SK-N-SH (cell line): Measurements from ENCODE around the gene SIGLEC10. TPM values are rescaled to one million over a fixed set of nuclear protein-coding genes. Genes with fewer than 3 reads are reported as not detected.
A peak's percentile ranks its signal among the peaks of the same experiment; 100 is the strongest.

Experiments used
- CTCF ChIA-PET: fragments of 300-600, 350-600 bp; formaldehyde crosslinking; extraction: SDS; loops from one replicate; lab custom pipeline; 2021; lab: Yijun Ruan, JAX
- POLR2A ChIA-PET: fragments of 350-600 bp; sonication (Branson Sonifier 250); formaldehyde crosslinking; extraction: SDS; loops from one replicate; lab custom pipeline; 2020; ENCODE audit warnings: antibody characterized with exemption, inconsistent platforms; lab: Yijun Ruan, JAX
- DNase-seq: peaks from one replicate; pipeline ENCODE4 v3.0.0; 2012
- H2AFZ ChIP-seq: fragments of 200-600 bp; sonication (generic); 2 replicates; pipeline ENCODE4 v1.8.1; 2016; ENCODE audit warnings: antibody characterized with exemption, mild to moderate bottlenecking, low read depth
- H3F3A ChIP-seq: fragments of 200-600 bp; sonication (generic); replicated peaks from 2 replicates; pipeline ENCODE3; 2016; ENCODE audit warnings: antibody characterized with exemption, mild to moderate bottlenecking; ENCODE audit not compliant: insufficient read depth
- H3K27ac ChIP-seq, 2 experiments: fragments of 200-500 bp in 1 of 2; fragments of 200-600 bp in 1 of 2; sonication (Bioruptor generic) in 1 of 2; sonication (generic), shearing (Covaris generic) in 1 of 2; 2 replicates each; pipeline versions ENCODE4 v1.5.1 to v1.6.1; 2014 to 2016; ENCODE audit warnings: low read depth in 2 of 2, inconsistent platforms in 1 of 2, low read length in 1 of 2, mild to moderate bottlenecking in 1 of 2, mixed read lengths in 1 of 2
- H3K27me3 ChIP-seq: fragments of 200-600 bp; sonication (generic), shearing (Covaris generic); 2 replicates; pipeline ENCODE4 v1.6.1; 2016; ENCODE audit warnings: mixed run types; ENCODE audit not compliant: insufficient read depth
- H3K36me3 ChIP-seq, 2 experiments: fragments of 200-500 bp in 1 of 2; fragments of 200-600 bp in 1 of 2; sonication (Bioruptor generic) in 1 of 2; sonication (generic) in 1 of 2; replicated peaks in 1 of 2; 2 replicates each; pipeline versions ENCODE3 to v1.5.1; 2014 to 2016; ENCODE audit warnings: low read length in 1 of 2, mild to moderate bottlenecking in 1 of 2; ENCODE audit not compliant: insufficient read depth in 2 of 2, control insufficient read depth in 1 of 2
- H3K4me1 ChIP-seq, 2 experiments: fragments of 200-500 bp in 1 of 2; fragments of 200-600 bp in 1 of 2; sonication (Bioruptor generic) in 1 of 2; sonication (generic), shearing (Covaris generic) in 1 of 2; 2 replicates each; pipeline versions ENCODE4 v1.5.1 to v1.6.1; 2014 to 2016; ENCODE audit warnings: low read depth in 1 of 2, low read length in 1 of 2, mixed run types in 1 of 2; ENCODE audit not compliant: insufficient read depth in 2 of 2, control insufficient read depth in 1 of 2
- H3K4me2 ChIP-seq: fragments of 200-600 bp; sonication (generic), shearing (Covaris generic); 2 replicates; pipeline ENCODE4 v1.6.1; 2017; ENCODE audit warnings: mixed run types
- H3K4me3 ChIP-seq, 2 experiments: fragments of 200-500 bp in 1 of 2; fragments of 200-600 bp in 1 of 2; sonication (Bioruptor generic) in 1 of 2; sonication (generic), shearing (Covaris generic) in 1 of 2; 2 replicates each; pipeline versions ENCODE4 v1.5.1 to v1.8.1; 2014 to 2016; ENCODE audit warnings: low read depth in 2 of 2, inconsistent platforms in 1 of 2, low read length in 1 of 2, mild to moderate bottlenecking in 1 of 2, mixed read lengths in 1 of 2, moderate library complexity in 1 of 2
- H3K79me2 ChIP-seq: fragments of 200-600 bp; sonication (generic); 2 replicates; pipeline ENCODE4 v1.8.1; 2017; ENCODE audit warnings: mild to moderate bottlenecking; ENCODE audit not compliant: insufficient read depth
- H3K9ac ChIP-seq: fragments of 200-600 bp; sonication (generic); 2 replicates; pipeline ENCODE4 v1.6.1; 2017; ENCODE audit warnings: mixed run types
- H3K9me2 ChIP-seq: fragments of 200-600 bp; sonication (generic); 2 replicates; pipeline ENCODE4 v1.6.1; 2017; ENCODE audit warnings: mixed run types
- H3K9me3 ChIP-seq: fragments of 200-600 bp; sonication (generic); 2 replicates; pipeline ENCODE4 v1.6.1; 2017; ENCODE audit warnings: mixed run types, mild to moderate bottlenecking, moderate library complexity
- H4K20me1 ChIP-seq: fragments of 200-600 bp; sonication (generic); 2 replicates; pipeline ENCODE4 v1.6.1; 2017; ENCODE audit warnings: mild to moderate bottlenecking, mixed run types; ENCODE audit not compliant: insufficient read depth
- CHD2 ChIP-seq: fragments of 150-350 bp; IDR thresholded peaks from 2 replicates; pipeline ENCODE4 v1.6.1; 2018; ENCODE audit warnings: low read length; ENCODE audit not compliant: partially characterized antibody
- CTCF ChIP-seq: fragments of 200-600 bp; sonication (generic); IDR thresholded peaks from 2 replicates; pipeline ENCODE4 v1.6.1; 2017; ENCODE audit warnings: antibody characterized with exemption, mild to moderate bottlenecking, moderate library complexity
- EP300 ChIP-seq, 2 experiments: IDR thresholded peaks; 2 replicates each; pipeline versions ENCODE4 v1.4.0 to v1.6.1; 2012; ENCODE audit warnings: borderline replicate concordance in 1 of 2, low read depth in 1 of 2, low read length in 1 of 2
- FOXM1 ChIP-seq: IDR thresholded peaks from 2 replicates; pipeline ENCODE4 v1.4.0; 2012; ENCODE audit warnings: low read depth, mild to moderate bottlenecking
- JUND ChIP-seq: IDR thresholded peaks from 2 replicates; pipeline ENCODE4 v1.4.0; 2012
- MAX ChIP-seq: IDR thresholded peaks from 2 replicates; pipeline ENCODE4 v1.4.0; 2012; ENCODE audit warnings: low read depth
- MXI1 ChIP-seq: IDR thresholded peaks from 2 replicates; pipeline ENCODE4 v1.6.1; 2012; ENCODE audit warnings: mild to moderate bottlenecking, low read depth, low read length, improper control_type of control experiment
- PBX3 ChIP-seq: IDR thresholded peaks from 2 replicates; pipeline ENCODE4; 2012
- POLR2AphosphoS5 ChIP-seq: IDR thresholded peaks from 2 replicates; pipeline ENCODE4 v1.6.1; 2012; ENCODE audit warnings: low read depth, low read length
- SMC3 ChIP-seq: IDR thresholded peaks from 2 replicates; pipeline ENCODE4 v1.6.1; 2012; ENCODE audit warnings: low read depth, low read length, improper control_type of control experiment
- TAF1 ChIP-seq: IDR thresholded peaks from 2 replicates; pipeline ENCODE4 v1.6.1; 2012; ENCODE audit warnings: low read depth, mild to moderate bottlenecking, low read length, moderate library complexity, borderline replicate concordance
- TCF12 ChIP-seq: IDR thresholded peaks from 2 replicates; pipeline ENCODE4 v1.4.0; 2012
- TEAD4 ChIP-seq: IDR thresholded peaks from 2 replicates; pipeline ENCODE4 v1.4.0; 2012; ENCODE audit warnings: mild to moderate bottlenecking, borderline replicate concordance; ENCODE audit not compliant: insufficient read depth
- USF1 ChIP-seq: IDR thresholded peaks from 2 replicates; pipeline ENCODE4 v1.4.0; 2012; ENCODE audit warnings: low read depth, borderline replicate concordance
- USF2 ChIP-seq: fragments of 150-350 bp; IDR thresholded peaks from 2 replicates; pipeline ENCODE4 v1.6.1; 2017; ENCODE audit warnings: antibody characterized with exemption, low read length, low read depth, borderline replicate concordance
- YY1 ChIP-seq: IDR thresholded peaks from 2 replicates; pipeline ENCODE4 v1.4.0; 2012; ENCODE audit warnings: low read depth, mild to moderate bottlenecking
- WGBS: methylation state at CpG from one replicate; pipeline ENCODE4 v1.1.6; 2017; ENCODE audit warnings: low lambda C conversion rate; 5-methylcytosine and 5-hydroxymethylcytosine counted together
- polyA plus RNA-seq, 3 experiments: library from polyadenylated mRNA; depleted of rRNA; stranded (reverse); fragments of >200 nt; gene quantifications; 2 replicates each; pipeline ENCODE4 v1.2.3, GENCODE V29; 2012
- TF ChIP-seq, protein P1 (sequence below): IDR thresholded peaks from 2 replicates; pipeline ENCODE4 v1.6.1; 2012; ENCODE audit warnings: mild to moderate bottlenecking, low read depth, low read length, moderate library complexity
- TF ChIP-seq, protein P2 (sequence below): IDR thresholded peaks from 2 replicates; pipeline ENCODE4 v1.4.0; 2012; ENCODE audit warnings: low read depth, borderline replicate concordance

Gene SIGLEC10
- polyA plus RNA-seq, 1 of the 3 experiments (the other 2 are of a cell fraction): not detected

DNA sequence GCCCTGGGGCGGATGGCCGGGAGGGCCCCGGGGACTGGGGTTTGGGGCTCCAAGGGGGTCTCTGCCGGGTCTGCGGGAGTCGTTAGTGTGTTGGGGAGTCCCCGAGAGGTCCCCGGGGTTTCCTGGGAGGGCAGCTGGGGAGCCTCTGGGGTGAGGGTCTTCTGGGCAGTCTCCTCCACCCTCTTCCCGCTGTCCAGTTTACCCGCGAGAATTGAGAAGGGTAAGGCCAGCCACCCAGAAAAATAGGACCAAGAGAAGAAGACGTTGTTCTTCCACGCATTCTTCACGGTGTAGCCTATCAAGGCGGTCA, 50.2 kb downstream of the SIGLEC10 start (continued):
- TF ChIP-seq, protein P1, sequence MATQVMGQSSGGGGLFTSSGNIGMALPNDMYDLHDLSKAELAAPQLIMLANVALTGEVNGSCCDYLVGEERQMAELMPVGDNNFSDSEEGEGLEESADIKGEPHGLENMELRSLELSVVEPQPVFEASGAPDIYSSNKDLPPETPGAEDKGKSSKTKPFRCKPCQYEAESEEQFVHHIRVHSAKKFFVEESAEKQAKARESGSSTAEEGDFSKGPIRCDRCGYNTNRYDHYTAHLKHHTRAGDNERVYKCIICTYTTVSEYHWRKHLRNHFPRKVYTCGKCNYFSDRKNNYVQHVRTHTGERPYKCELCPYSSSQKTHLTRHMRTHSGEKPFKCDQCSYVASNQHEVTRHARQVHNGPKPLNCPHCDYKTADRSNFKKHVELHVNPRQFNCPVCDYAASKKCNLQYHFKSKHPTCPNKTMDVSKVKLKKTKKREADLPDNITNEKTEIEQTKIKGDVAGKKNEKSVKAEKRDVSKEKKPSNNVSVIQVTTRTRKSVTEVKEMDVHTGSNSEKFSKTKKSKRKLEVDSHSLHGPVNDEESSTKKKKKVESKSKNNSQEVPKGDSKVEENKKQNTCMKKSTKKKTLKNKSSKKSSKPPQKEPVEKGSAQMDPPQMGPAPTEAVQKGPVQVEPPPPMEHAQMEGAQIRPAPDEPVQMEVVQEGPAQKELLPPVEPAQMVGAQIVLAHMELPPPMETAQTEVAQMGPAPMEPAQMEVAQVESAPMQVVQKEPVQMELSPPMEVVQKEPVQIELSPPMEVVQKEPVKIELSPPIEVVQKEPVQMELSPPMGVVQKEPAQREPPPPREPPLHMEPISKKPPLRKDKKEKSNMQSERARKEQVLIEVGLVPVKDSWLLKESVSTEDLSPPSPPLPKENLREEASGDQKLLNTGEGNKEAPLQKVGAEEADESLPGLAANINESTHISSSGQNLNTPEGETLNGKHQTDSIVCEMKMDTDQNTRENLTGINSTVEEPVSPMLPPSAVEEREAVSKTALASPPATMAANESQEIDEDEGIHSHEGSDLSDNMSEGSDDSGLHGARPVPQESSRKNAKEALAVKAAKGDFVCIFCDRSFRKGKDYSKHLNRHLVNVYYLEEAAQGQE: no peak
- TF ChIP-seq EP300 (IDR thresholded peaks at IDR 0.05; ENCODE audit: borderline replicate concordance in 1 of 2, low read depth in 1 of 2, low read length in 1 of 2): no peak
- no peak for TF ChIP-seq YY1
- no peak for TF ChIP-seq USF1
- no peak for TF ChIP-seq CTCF
- TF ChIP-seq MXI1: no peak
- TF ChIP-seq FOXM1: no peak
- peak; percentile 46; the same call in 1 of the 2 replicates for TF ChIP-seq TAF1
- TF ChIP-seq SMC3: no peak

DNA sequence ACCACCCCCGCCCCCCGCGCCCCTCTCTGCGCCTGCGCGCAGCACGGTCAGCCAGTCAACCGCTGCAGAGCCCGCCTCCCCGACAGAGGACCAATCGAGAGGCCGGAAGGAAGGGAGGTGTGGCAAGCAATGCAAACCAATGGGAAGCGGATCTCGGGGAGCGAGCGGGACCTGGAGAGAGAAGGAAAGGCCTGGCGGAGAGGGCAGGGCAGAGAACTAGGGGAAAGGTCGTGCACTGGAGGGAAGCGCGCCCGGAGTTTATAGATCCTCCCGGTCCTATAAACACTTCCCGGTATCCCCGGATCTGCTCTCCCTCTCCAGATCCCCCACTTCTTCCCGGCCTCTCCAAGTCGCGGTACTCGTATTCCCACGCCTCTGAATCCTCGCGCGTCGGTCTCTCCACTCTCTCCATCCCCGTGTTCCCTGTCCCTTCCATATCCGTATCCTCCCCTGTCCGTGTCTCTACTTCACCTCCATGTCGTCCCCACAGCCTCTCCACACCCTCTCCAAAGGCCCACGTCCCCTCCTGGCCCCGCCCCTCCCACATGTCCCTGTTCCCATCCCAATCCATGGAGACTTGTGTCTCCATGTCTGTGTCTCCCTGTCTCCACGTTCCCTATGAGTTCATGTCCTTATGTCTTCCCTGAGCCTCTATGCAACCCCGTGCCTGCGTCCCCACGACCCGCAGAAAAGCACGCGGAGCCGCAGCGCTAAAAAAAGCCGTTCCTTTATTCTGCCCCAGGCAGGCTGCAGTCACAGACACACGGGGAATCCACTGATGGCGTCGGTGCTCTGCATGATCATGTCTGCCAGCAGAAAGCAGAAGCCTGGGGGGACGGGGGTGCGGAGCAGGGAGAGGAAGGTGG, 50.8 kb downstream of the SIGLEC10 start:
- Histone ChIP-seq H3K36me3 (no peaks in the 10 kb centered on the region), H3K4me1 (peaks cover 6 to 21% of the 10 kb centered on the region in 2 experiments; a peak in 3 of 4 replicates), H3K4me3 (peak overlapping the region; percentile 77 to 80), H3K4me2 (peak overlapping the region; percentile 100), H3K79me2 (peaks cover 6% of the 10 kb centered on the region), H3K9ac (peak overlapping the region; percentile 87), H3K9me2 (no peaks in the 10 kb centered on the region), H3K27me3 (no peaks in the 10 kb centered on the region), H3K27ac (peak overlapping the region; percentile 79 to 84), H4K20me1 (no peaks in the 10 kb centered on the region), H3F3A (no peaks in the 10 kb centered on the region), H2AFZ (peak overlapping the region; percentile 77), H3K9me3 (no peaks in the 10 kb centered on the region)
- ChIA-PET POLR2A (interaction anchor here (1.5 kb wide), 1 partner anchor 27 kb away, joined by 7 read pairs; no protein-coding TSS in a partner anchor), CTCF (interaction anchor here (1.3 kb wide), 1 partner anchor 26 kb away, joined by 5 read pairs; no protein-coding TSS in a partner anchor)
- WGBS: under 1% methylated on average over 49 of the region's 54 CpGs
- peak; percentile 96 for DNase-seq
- TF ChIP-seq POLR2AphosphoS5 (peak; percentile 64; the same call in 1 of the 2 replicates), MXI1 (peak; percentile 56; the same call in 1 of the 2 replicates), MAX (peak; percentile 25; the same call in 1 of the 2 replicates), TEAD4 (no peak), CHD2 (peak; percentile 69), USF2 (no peak), FOXM1 (no peak), JUND (no peak), PBX3 (peak; percentile 42), TAF1 (peak; percentile 30), TCF12 (no peak)
- TF ChIP-seq, protein P2, sequence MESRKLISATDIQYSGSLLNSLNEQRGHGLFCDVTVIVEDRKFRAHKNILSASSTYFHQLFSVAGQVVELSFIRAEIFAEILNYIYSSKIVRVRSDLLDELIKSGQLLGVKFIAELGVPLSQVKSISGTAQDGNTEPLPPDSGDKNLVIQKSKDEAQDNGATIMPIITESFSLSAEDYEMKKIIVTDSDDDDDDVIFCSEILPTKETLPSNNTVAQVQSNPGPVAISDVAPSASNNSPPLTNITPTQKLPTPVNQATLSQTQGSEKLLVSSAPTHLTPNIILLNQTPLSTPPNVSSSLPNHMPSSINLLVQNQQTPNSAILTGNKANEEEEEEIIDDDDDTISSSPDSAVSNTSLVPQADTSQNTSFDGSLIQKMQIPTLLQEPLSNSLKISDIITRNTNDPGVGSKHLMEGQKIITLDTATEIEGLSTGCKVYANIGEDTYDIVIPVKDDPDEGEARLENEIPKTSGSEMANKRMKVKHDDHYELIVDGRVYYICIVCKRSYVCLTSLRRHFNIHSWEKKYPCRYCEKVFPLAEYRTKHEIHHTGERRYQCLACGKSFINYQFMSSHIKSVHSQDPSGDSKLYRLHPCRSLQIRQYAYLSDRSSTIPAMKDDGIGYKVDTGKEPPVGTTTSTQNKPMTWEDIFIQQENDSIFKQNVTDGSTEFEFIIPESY: no peak
